SU-DHL-6 (cell line): ENCODE measurements around the gene IGFBP3.

Experiments
- H2AFZ ChIP-seq: fragments of 200-600 bp; sonication (generic); 2 replicates; pipeline ENCODE4 v1.6.1; 2014; ENCODE audit warnings: low read depth, mild to moderate bottlenecking, moderate library complexity, mixed read lengths, antibody characterized with exemption, low read length; ENCODE audit not compliant: severe bottlenecking
- H3F3A ChIP-seq: fragments of 200-600 bp; shearing (Covaris generic); 2 replicates; pipeline ENCODE4 v1.6.0; 2016; ENCODE audit warnings: antibody characterized with exemption, mild to moderate bottlenecking; ENCODE audit not compliant: insufficient read depth
- H3K27ac ChIP-seq: fragments of 200-600 bp; sonication (generic); 2 replicates; pipeline ENCODE4 v1.5.1; 2016; ENCODE audit warnings: low read depth, mild to moderate bottlenecking, low read length, moderate library complexity, mixed read lengths
- H3K27me3 ChIP-seq: fragments of 200-600 bp; sonication (generic), shearing (Covaris generic); 2 replicates; pipeline ENCODE4 v1.6.0; 2014; ENCODE audit warnings: mild to moderate bottlenecking, low read length
- H3K36me3 ChIP-seq: fragments of 200-600 bp; sonication (generic); 2 replicates; pipeline ENCODE4 v1.6.1; 2014; ENCODE audit warnings: mild to moderate bottlenecking, low read length, mixed read lengths
- H3K4me2 ChIP-seq: fragments of 300-600, 200-600 bp; shearing (Covaris generic), sonication (generic); 2 replicates; pipeline ENCODE4 v1.6.0; 2014; ENCODE audit warnings: low read length, low read depth, mild to moderate bottlenecking; ENCODE audit not compliant: poor library complexity, severe bottlenecking
- H3K4me3 ChIP-seq: fragments of 200-600 bp; sonication (generic); 2 replicates; pipeline ENCODE4 v1.5.1; 2014; ENCODE audit warnings: antibody characterized with exemption, low read length, mild to moderate bottlenecking, mixed read lengths; ENCODE audit not compliant: insufficient read depth, poor library complexity, severe bottlenecking
- H3K79me2 ChIP-seq: fragments of 200-600 bp; sonication (generic); 2 replicates; pipeline ENCODE4 v1.6.1; 2014; ENCODE audit warnings: mild to moderate bottlenecking, low read length, moderate library complexity; ENCODE audit not compliant: insufficient read depth
- H3K9ac ChIP-seq: fragments of 200-600 bp; sonication (generic); 2 replicates; pipeline ENCODE4 v1.7.0; 2014; ENCODE audit warnings: mild to moderate bottlenecking, low read length
- H3K9me2 ChIP-seq: fragments of 200-600 bp; sonication (generic); replicated peaks from 2 replicates; pipeline ENCODE4 v1.6.1; 2014; ENCODE audit warnings: low read length; ENCODE audit not compliant: insufficient read depth
- H3K9me3 ChIP-seq: fragments of 200-600 bp; sonication (generic); 2 replicates; pipeline ENCODE4 v1.6.1; 2014; ENCODE audit warnings: low read length, mixed read lengths; ENCODE audit not compliant: insufficient read depth
- H4K20me1 ChIP-seq: fragments of 200-600 bp; sonication (generic); 2 replicates; pipeline ENCODE4 v1.6.1; 2014; ENCODE audit warnings: low read depth, mild to moderate bottlenecking, antibody characterized with exemption, low read length, moderate library complexity, mixed read lengths
- EZH2phosphoT487 ChIP-seq: fragments of 200-600 bp; sonication (generic), shearing (Covaris generic); conservative IDR thresholded peaks from 2 replicates; pipeline ENCODE4 v1.6.1; 2018; ENCODE audit warnings: mild to moderate bottlenecking, antibody characterized with exemption, low read length, moderate library complexity, mixed read lengths
- TF ChIP-seq, protein P1 (sequence below): fragments of 200-600 bp; sonication (generic); IDR thresholded peaks from one replicate; pipeline ENCODE4 v1.5.1; 2017; ENCODE audit warnings: antibody characterized with exemption, mild to moderate bottlenecking, low read length, moderate library complexity; ENCODE audit not compliant: insufficient read depth, poor library complexity, severe bottlenecking

Gene IGFBP3

DNA sequence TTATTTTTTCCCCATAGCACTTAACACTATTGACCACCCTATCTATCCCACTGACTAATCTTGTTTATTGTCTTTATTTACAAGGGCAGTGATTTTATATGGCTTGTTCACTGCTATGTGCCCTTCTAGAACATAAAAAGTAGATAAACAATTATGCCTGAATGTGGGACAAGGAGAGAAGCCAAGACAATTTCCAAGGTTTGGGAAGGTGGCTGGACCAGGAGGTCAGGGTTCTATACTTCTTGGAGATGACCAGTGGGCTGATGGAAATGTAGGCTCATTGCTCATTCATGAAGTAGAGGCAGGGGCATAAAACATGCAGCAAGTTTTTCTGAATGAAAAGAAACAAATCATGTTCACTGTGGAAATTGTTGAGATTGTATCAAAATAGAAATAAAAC, 11.5 kb downstream of the IGFBP3 start:
- TF ChIP-seq, protein P1, sequence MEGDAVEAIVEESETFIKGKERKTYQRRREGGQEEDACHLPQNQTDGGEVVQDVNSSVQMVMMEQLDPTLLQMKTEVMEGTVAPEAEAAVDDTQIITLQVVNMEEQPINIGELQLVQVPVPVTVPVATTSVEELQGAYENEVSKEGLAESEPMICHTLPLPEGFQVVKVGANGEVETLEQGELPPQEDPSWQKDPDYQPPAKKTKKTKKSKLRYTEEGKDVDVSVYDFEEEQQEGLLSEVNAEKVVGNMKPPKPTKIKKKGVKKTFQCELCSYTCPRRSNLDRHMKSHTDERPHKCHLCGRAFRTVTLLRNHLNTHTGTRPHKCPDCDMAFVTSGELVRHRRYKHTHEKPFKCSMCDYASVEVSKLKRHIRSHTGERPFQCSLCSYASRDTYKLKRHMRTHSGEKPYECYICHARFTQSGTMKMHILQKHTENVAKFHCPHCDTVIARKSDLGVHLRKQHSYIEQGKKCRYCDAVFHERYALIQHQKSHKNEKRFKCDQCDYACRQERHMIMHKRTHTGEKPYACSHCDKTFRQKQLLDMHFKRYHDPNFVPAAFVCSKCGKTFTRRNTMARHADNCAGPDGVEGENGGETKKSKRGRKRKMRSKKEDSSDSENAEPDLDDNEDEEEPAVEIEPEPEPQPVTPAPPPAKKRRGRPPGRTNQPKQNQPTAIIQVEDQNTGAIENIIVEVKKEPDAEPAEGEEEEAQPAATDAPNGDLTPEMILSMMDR: no peak

DNA sequence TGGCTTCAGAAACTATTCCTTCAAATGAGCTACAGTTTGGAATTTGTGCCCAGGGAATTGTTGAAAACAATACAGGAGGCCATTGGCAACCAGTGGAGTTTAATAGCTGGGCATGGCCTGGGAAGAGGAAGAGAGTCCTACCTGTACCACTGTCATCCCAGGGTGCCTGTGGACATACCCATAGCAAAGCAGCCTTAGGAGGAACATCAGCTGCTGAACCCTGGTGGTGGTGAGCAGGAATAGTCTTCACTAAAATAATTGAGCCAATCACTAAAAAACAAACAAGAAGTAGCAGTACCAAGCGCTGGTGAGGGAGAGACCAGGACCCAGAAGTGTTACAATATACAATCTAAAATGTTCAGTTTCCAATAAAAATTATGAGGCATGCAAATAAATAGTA, 18.3 kb downstream of the IGFBP3 start:
- Histone ChIP-seq H2AFZ (no peak overlapping the region), H3K27ac (no peak overlapping the region), H3K9ac (no peak overlapping the region), H3F3A (no peaks in the 10 kb centered on the region), H3K36me3 (no peaks in the 10 kb centered on the region), H3K4me2 (no peak overlapping the region), H3K79me2 (no peaks in the 10 kb centered on the region), H3K4me3 (no peak overlapping the region), H3K9me2 (no peaks in the 10 kb centered on the region), H4K20me1 (no peaks in the 10 kb centered on the region), H3K27me3 (no peaks in the 10 kb centered on the region), H3K9me3 (no peaks in the 10 kb centered on the region)
- no peak for TF ChIP-seq EZH2phosphoT487
- TF ChIP-seq, protein P1: no peak

More for the DNA sequence above, 11.5 kb downstream of the IGFBP3 start:
- Histone ChIP-seq H3K27me3 (no peaks in the 10 kb centered on the region), H3K9me2 (no peaks in the 10 kb centered on the region), H3K9me3 (no peaks in the 10 kb centered on the region), H3K4me2 (no peak overlapping the region), H3K27ac (no peak overlapping the region), H2AFZ (no peak overlapping the region), H3K79me2 (no peaks in the 10 kb centered on the region), H3K36me3 (no peaks in the 10 kb centered on the region), H3K9ac (no peak overlapping the region), H4K20me1 (no peaks in the 10 kb centered on the region), H3K4me3 (no peak overlapping the region), H3F3A (no peaks in the 10 kb centered on the region)

DNA sequence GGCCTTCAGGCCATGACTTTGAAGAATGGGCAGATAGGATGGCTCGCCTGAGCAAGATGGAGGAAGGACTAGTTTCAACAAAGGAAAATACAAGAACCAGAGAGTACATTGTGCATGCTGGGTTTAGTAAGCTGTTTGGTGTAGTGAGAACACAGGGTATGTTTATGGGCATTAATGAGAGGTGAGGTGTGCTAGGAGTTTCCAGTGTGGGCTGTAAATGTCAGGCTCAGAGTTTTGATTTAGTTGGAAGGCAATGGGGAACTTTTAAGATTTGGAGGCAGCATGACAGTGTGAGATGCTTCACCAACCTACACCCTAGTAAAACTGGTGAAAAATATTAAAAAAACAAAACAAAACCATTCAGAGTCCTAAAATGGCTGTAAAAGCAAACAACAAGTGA, 19.5 kb downstream of the IGFBP3 start:
- Histone ChIP-seq H3K9ac (no peak overlapping the region), H3K27me3 (no peaks in the 10 kb centered on the region), H3K4me3 (no peak overlapping the region), H3K9me3 (no peaks in the 10 kb centered on the region), H3K27ac (no peak overlapping the region), H3K79me2 (no peaks in the 10 kb centered on the region), H3K36me3 (no peaks in the 10 kb centered on the region), H3F3A (no peaks in the 10 kb centered on the region), H4K20me1 (no peaks in the 10 kb centered on the region), H2AFZ (no peak overlapping the region), H3K9me2 (no peaks in the 10 kb centered on the region), H3K4me2 (no peak overlapping the region)
- TF ChIP-seq EZH2phosphoT487: no peak
- TF ChIP-seq, protein P1: no peak

DNA sequence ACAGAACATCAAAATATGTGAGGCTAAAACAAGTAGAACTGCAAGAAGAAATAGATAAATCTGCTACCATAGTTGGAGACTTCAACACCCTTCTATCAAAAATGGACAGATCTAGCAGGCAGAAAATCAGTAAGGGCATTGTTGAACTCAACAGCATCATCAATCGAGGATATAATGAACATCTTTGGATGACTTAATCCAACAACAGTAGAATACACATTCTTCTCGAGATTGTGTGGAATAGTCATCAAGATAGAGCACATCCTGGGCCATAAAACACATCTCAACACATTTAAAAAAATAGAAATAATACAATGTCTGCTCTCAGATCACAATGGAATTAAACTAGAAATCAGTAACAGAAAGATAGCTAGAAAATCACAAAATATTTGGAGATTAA, 22.9 kb downstream of the IGFBP3 start:
- H3K27me3 ChIP-seq: no peaks in the 10 kb centered on the region
- no peaks in the 10 kb centered on the region for H3K36me3 ChIP-seq
- TF ChIP-seq EZH2phosphoT487: no peak
- TF ChIP-seq, protein P1: no peak
- no peaks in the 10 kb centered on the region; the same call in 1 of the 2 replicates for H3K9me2 ChIP-seq
- no peak overlapping the region for H2AFZ ChIP-seq
- H3K79me2 ChIP-seq: no peaks in the 10 kb centered on the region
- no peaks in the 10 kb centered on the region for H3F3A ChIP-seq
- H3K9ac ChIP-seq: no peak overlapping the region
- H3K9me3 ChIP-seq: no peaks in the 10 kb centered on the region
- H3K27ac ChIP-seq: no peak overlapping the region
- no peak overlapping the region for H3K4me2 ChIP-seq
- H4K20me1 ChIP-seq: no peaks in the 10 kb centered on the region
- no peak overlapping the region for H3K4me3 ChIP-seq
